AG09319 (cell line): ENCODE results near the gene ARL5C.

Experiments
- DNase-seq: peaks from one replicate; pipeline ENCODE4 v3.0.0-alpha.2; 2010; ENCODE audit warnings: low read depth; ENCODE audit errors: extremely low read depth
- TF ChIP-seq, protein P1 (sequence below): IDR thresholded peaks from 2 replicates; pipeline ENCODE4 v1.5.1; 2011; ENCODE audit warnings: low read depth, mild to moderate bottlenecking, inconsistent platforms, low read length, moderate library complexity

The ARL5C gene

DNA sequence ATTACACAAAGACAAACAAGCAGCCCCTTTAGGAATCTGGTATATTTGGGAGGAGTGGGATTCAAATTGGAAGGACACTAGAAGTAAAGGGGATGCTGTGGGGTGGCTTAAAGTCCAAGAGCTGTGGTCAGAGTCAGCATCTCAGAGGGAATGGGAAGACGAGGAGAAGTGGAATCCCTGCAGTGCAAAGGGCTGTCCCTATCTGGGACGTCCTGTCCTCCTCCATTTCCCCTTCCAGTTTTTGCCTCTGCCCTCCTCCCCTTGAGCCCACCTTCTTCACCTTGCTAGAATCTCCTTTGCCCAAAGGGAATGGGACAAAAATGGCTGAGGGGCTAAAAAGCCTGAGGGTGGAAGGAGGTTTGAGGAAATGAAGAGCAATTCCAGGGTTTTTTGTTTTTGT, 10.3 kb downstream of the ARL5C start:
- no peak for DNase-seq
- TF ChIP-seq, protein P1, sequence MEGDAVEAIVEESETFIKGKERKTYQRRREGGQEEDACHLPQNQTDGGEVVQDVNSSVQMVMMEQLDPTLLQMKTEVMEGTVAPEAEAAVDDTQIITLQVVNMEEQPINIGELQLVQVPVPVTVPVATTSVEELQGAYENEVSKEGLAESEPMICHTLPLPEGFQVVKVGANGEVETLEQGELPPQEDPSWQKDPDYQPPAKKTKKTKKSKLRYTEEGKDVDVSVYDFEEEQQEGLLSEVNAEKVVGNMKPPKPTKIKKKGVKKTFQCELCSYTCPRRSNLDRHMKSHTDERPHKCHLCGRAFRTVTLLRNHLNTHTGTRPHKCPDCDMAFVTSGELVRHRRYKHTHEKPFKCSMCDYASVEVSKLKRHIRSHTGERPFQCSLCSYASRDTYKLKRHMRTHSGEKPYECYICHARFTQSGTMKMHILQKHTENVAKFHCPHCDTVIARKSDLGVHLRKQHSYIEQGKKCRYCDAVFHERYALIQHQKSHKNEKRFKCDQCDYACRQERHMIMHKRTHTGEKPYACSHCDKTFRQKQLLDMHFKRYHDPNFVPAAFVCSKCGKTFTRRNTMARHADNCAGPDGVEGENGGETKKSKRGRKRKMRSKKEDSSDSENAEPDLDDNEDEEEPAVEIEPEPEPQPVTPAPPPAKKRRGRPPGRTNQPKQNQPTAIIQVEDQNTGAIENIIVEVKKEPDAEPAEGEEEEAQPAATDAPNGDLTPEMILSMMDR = no peak

DNA sequence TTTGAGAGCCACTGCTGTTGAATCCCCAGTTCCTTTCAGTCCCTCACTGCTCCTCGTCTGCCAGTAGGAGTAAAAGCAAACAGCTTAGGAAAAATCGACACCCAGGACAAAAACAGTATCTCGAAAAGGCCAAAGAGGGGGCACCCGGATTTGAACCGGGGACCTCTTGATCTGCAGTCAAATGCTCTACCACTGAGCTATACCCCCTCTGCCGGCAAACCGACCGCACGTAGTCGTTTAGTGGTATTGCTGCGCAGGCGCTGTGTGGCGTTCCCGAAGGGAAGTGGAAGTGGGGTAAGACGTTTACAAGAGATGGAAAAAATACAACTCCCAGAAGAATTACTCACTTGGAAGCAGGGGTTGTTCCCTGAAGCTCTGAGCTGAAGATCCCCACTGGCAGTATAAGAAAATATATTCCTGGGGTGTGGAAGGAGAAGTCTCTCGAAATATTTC, 12.3 kb downstream of the ARL5C start:
- TF ChIP-seq, protein P1 = peak; percentile 16
- peak; percentile 69 for DNase-seq

DNA sequence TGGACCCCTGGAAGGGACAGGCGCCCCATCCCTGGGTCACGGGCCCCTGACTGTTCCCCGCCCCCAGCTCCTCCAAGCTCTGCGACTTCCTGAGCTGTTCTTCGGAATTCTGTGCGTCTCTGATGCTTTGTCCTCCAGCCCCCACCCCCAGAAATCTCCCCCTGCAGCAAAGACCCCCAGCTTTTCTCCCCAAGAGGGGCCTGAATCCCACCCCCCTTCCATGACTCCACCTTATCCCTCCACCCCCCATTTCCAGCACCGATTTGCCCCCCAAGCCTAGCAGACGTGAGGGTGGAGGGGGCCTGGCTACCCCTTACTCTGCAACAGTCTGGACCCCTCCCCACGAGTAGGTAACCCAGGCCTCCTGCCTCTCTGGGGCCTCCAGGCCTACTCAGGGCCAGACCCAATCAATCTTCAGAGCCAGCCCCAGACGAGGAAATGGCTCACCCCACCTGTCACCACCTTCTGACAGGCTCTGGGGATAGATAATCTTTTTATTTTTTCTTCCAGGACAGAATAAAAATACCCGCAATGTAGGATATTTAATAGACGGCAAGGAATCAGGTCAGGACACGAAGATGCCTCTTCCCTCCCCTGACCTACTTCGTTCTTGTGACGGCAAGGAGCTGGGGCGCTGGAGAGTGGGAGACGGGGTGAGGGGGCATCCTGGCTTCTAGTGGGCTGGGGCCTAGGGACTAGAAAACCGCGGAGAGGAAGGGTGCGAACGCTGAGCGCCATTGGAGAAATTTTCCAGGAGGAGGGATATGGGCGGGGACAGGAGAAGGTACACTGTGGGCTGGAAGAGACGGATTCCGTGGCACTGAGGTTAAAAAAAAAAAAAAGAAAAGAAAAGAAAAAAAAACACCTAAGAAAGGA, 13.8 kb downstream of the ARL5C start:
- TF ChIP-seq, protein P1 = no peak

DNA sequence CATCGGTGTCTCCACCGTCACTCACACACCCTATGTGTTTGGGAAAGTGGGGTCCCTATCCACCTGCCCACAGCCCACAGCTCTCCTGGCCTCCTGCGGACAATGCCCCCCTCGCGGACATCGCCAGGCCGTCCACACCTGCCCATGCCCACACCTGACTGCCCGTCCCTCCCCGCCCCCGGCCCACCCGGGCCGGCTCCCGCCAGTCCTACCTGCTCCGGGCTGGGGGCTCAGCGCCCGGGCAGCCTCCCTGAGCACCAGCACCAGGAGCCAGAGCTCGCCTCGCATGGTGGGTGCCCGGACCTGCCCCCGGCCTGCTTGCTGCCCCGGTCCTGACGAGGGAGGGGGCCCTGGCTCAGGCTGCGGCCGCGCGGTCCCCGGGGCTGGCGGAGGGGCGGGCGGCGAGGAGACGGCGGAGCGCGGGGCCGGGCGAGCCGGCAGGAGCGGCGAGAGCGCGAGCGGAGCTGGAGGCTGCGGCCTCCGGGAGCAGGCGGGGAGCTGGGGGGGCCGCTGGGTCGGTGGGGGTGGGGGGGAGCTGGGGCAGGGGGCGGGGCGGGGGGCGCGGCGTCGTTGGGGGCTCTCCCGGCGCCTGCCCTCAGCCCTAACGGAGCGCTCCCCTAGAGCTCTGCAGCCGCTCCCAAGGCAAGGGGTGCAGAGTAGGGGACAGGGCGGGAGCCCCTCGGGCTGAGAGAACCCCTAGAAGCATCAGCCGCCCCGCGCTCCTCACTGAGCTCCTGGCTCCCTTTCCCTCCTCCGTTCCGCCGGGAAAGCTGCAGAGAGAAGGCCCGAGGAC, 14.6 kb downstream of the ARL5C start, which contains the start of gene PLXDC1:
Gene PLXDC1 (minus strand): TSS at position 488 of the 793 bp plus-strand sequence. CDS start 200 bp downstream, at position 288.
- TF ChIP-seq, protein P1 = no peak
- DNase-seq = no peak

More for the DNA sequence above, 13.8 kb downstream of the ARL5C start:
- no peak for DNase-seq

DNA sequence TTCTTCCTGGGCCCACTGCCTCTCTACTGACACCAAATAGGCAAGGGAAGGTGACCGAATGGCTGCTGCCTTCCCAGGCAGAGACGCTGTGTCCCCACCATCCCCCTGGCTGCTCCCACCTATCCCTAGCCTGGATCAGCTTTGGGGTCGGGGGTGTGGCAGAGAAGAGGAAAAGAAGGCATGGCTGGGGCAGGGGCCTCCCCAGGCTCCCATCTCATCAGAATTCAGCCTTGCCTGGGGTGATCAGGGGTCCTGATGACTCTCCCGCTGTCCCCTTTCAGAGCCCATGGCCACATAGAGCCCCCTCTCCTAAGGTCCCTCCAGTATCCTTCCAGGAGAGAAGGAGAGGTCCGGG, 15.2 kb downstream of the ARL5C start:
- no peak for DNase-seq
- TF ChIP-seq, protein P1 = no peak

DNA sequence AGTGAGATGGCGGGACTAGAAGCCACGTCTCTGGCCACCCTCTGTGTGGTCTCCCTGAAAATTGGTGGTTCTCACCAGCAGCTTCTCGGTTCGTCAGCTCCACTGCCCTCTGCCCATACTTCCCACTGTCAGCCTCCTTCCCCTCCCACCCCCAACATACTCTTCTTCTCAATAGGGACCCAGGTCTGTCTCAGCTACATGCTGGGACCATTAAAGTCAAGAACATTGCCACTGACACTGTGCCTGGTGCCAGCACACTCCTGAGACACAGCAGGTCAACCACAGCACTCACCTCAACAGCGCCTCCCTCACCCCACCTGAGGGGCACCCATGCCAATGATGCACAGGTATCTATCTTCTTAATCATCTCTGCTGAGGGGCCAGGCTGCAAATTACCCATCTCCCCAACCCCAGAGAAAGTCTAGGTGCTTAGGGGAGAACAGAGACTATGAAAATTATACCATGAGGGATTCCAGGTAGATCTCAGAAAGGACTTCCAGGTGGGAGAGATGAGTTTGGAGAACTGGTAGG, 15.8 kb downstream of the ARL5C start:
- TF ChIP-seq, protein P1 = no peak

More for the DNA sequence above, 15.8 kb downstream of the ARL5C start:
- no peak for DNase-seq
